ENCODE results near the gene ACSS3. TPM values are rescaled to one million over a fixed set of nuclear protein-coding genes. Genes with fewer than 3 reads are reported as not detected.

The ACSS3 gene
- total and polyA plus RNA-seq, 5 experiments from 2014 or later = not detected

- ATAC-seq (no peak), DNase-seq (no peak)
- Mint-ChIP-seq H3K9me3 (peaks cover 0 to 10% (median 2%) of the 10 kb centered on the region in 9 donors), H3K4me3 (no peak overlapping the region), H3K27ac (no peak overlapping the region), H3K4me1 (no peaks in the 10 kb centered on the region), H3K36me3 (no peaks in the 10 kb centered on the region), H3K27me3 (no peaks in the 10 kb centered on the region)
- POLR2A ChIA-PET = no interaction called here
Measured at GRCh38 chr12:81270385-81270784, 192.5 kb downstream of the ACSS3 start.

GRCh38 chr12:81274637-81275529 is 197.0 kb downstream of the ACSS3 start:
- Mint-ChIP-seq H3K27ac (no peak overlapping the region), H3K27me3 (no peaks in the 10 kb centered on the region), H3K9me3 (peaks cover 0 to 10% (median 0%) of the 10 kb centered on the region in 9 donors), H3K4me3 (no peak overlapping the region), H3K4me1 (no peaks in the 10 kb centered on the region), H3K36me3 (peaks cover 0 to 4% (median 0%) of the 10 kb centered on the region in 3 donors)
- ATAC-seq (no peak), DNase-seq (no peak)
- POLR2A ChIA-PET = no interaction called here

GRCh38 chr12:81284137-81284536 is 206.3 kb downstream of the ACSS3 start:
- H3K27me3 Mint-ChIP-seq = no peaks in the 10 kb centered on the region
- ATAC-seq (no peak), DNase-seq (no peak)
- no peaks in the 10 kb centered on the region for H3K4me1 Mint-ChIP-seq
- no peaks in the 10 kb centered on the region for H3K36me3 Mint-ChIP-seq
- H3K9me3 Mint-ChIP-seq = peaks cover 0 to 9% (median 0%) of the 10 kb centered on the region in 9 donors
- H3K27ac Mint-ChIP-seq = no peak overlapping the region
- no peak overlapping the region for H3K4me3 Mint-ChIP-seq
- POLR2A ChIA-PET = no interaction called here

- H3K4me3 Mint-ChIP-seq = no peak overlapping the region
- POLR2A ChIA-PET = no interaction called here
- no peaks in the 10 kb centered on the region for H3K36me3 Mint-ChIP-seq
- peaks cover 0 to 4% (median 0%) of the 10 kb centered on the region in 9 donors for H3K9me3 Mint-ChIP-seq
- ATAC-seq (no peak), DNase-seq (no peak)
- H3K27me3 Mint-ChIP-seq = no peaks in the 10 kb centered on the region
- no peaks in the 10 kb centered on the region for H3K4me1 Mint-ChIP-seq
- no peak overlapping the region for H3K27ac Mint-ChIP-seq
Measured at GRCh38 chr12:81288651-81289050, 210.8 kb downstream of the ACSS3 start.

DNA sequence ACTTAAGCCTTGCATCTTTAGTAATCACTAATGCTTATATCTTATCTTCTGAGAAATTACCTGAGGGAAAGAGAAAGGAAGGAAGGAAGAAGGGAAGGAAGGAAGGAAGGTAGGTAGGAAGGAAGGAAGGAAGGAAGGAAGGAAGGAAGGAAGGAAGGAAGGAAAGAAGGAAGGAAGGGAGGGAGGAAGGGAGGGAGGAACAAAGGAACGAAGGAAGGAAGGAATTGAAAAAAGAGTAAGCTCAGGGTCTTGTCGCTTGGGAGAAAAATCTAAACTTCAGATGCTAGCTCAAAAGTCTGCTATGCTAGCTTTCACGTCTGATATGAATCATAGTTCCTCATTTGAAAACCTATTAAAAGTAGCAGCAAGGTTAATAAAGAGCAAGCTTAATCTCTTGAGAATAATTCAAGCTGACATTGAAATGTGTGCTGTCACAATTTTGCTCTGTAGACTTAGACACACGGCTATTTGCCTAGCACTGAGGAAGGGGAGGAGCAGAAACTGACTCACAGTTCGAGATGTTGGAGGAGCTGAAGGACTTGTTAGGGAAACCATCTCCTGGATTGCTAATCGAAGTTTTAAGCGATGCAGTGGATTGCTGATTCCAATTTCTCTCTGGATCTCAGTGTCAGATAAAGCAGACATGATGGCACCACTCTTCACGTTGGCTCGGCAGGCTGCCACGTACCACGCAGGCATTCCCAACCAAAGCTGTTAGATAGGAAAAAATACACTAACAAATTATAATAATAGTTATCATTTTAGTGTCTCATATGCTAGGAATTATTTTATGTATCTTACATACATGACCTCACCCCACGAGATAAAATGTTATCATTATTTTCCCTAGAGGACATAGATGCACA is 216.7 kb downstream of the ACSS3 start:
- H3K9me3 Mint-ChIP-seq = peaks cover 0 to 15% (median 0%) of the 10 kb centered on the region in 9 donors
- no peak overlapping the region for H3K4me3 Mint-ChIP-seq
- POLR2A ChIA-PET = no interaction called here
- ATAC-seq (no peak), DNase-seq (no peak)
- no peaks in the 10 kb centered on the region for H3K4me1 Mint-ChIP-seq
- H3K27ac Mint-ChIP-seq = no peak overlapping the region
- no peaks in the 10 kb centered on the region for H3K36me3 Mint-ChIP-seq
- H3K27me3 Mint-ChIP-seq = no peaks in the 10 kb centered on the region

- no peaks in the 10 kb centered on the region for H3K27me3 Mint-ChIP-seq
- peaks cover 0 to 15% (median 0%) of the 10 kb centered on the region in 9 donors for H3K9me3 Mint-ChIP-seq
- H3K27ac Mint-ChIP-seq = no peak overlapping the region
- no peaks in the 10 kb centered on the region for H3K4me1 Mint-ChIP-seq
- no peak for DNase-seq
- no peaks in the 10 kb centered on the region for H3K36me3 Mint-ChIP-seq
- ATAC-seq = no peak
- no peak overlapping the region for H3K4me3 Mint-ChIP-seq
- POLR2A ChIA-PET = no interaction called here
Measured at GRCh38 chr12:81295251-81295650, 217.4 kb downstream of the ACSS3 start.

DNA sequence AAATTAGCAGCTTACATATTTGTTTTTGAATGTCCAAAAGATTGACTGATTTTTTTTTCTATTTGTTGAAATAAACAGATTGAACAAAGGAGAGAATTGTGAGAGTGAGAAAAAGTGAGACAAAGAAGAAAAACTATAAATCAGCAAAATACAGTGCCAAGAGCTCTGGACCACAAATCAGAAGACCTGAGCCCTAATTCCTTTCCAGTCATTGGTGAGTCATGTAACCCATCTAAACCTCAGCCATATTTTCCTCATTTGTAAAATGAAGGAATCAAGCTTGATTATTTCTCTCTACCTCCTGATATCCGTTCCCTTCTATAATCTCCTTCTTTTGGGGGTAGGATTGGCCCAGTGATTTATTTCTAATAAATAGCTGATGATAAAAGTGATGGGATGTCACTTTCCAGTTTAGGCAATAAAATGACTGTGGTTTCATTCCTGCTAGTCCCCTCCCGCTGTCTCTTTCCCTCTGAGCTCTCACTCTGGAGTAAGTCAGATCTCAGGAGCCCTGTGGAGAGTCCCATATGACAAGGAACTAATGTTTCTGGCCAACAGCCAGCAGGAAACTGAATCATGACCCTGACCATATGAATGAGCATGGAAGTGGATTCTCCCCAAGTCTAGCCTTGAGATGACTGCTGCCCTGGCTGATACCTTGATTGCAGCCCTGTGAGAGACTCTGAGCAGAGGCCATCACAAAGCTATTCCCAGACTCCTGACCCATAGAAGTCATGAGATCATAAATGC is 218.9 kb downstream of the ACSS3 start:
- ATAC-seq (no peak), DNase-seq (no peak)
- POLR2A ChIA-PET = no interaction called here
- Mint-ChIP-seq H3K4me3 (no peak overlapping the region), H3K9me3 (peaks cover 0 to 17% (median 1%) of the 10 kb centered on the region in 9 donors), H3K4me1 (no peaks in the 10 kb centered on the region), H3K27ac (no peak overlapping the region), H3K27me3 (no peaks in the 10 kb centered on the region), H3K36me3 (no peaks in the 10 kb centered on the region)

DNA sequence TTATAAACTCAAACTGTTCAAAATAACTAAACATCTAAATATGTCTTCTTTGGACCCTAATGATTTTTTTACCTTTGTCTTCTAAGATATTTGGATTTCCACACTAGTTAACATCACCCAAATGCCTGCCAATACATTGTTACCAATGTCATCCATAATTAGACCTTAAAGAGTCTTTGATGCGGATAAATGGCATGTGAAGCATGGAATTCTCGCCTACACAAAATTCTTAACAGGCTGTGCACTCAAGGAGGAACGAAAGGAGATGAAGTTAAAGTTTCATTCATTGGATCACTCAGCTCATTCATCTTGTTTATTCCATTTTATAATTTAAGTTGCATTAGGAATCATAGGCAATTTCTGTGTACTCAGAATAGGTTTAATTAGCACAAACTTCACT is 219.7 kb downstream of the ACSS3 start:
- no peak overlapping the region for H3K4me3 Mint-ChIP-seq
- no peak overlapping the region for H3K27ac Mint-ChIP-seq
- H3K9me3 Mint-ChIP-seq = peaks cover 0 to 21% (median 2%) of the 10 kb centered on the region in 9 donors
- no peaks in the 10 kb centered on the region for H3K36me3 Mint-ChIP-seq
- no peaks in the 10 kb centered on the region for H3K4me1 Mint-ChIP-seq
- no peak for DNase-seq
- H3K27me3 Mint-ChIP-seq = no peaks in the 10 kb centered on the region
- ATAC-seq = no peak
- POLR2A ChIA-PET = no interaction called here

DNA sequence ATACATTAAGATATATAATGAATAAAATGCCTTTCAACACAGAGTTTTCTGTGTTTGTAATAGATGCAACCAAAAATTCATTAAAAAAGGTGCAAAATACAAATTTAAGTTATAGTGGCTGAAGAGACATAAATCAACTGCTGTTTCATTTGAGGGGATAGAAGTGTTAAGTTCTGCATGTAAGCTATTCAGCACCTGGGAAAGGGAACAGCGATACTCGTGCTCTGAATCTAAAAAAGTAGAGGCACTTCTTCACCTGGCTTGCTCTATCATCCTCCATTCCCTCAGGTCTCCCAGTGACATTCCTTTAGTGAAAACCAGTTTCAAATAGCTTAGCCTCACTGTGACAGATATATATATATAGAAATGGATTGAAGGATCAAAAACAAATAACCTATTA is 222.6 kb downstream of the ACSS3 start:
- POLR2A ChIA-PET = no interaction called here
- Mint-ChIP-seq H3K36me3 (no peaks in the 10 kb centered on the region), H3K27ac (no peak overlapping the region), H3K9me3 (peaks cover 0 to 19% (median 2%) of the 10 kb centered on the region in 9 donors), H3K4me3 (no peak overlapping the region), H3K27me3 (no peaks in the 10 kb centered on the region), H3K4me1 (no peaks in the 10 kb centered on the region)
- DNase-seq = no peak
- no peak for ATAC-seq

DNA sequence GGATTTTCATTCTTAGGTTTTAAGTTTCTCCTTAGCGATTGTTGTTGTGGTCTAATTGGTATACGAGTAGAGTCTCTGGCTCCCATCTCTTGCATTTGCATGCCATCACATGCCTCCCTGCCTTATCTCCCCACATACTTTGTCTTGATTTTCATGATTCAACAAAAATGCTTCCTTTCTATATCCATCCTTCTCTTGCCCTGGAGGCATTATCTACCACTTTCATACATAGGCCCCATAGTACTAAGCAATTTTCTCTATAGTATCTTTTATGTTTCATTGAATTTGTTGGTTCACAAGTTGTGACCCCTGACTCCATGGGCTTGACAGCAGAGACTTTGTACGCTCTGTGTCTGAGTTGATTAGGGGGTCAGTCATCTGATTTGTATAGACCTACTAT is 226.1 kb downstream of the ACSS3 start:
- Mint-ChIP-seq H3K36me3 (no peaks in the 10 kb centered on the region), H3K4me1 (no peaks in the 10 kb centered on the region), H3K9me3 (peaks cover 0 to 19% (median 2%) of the 10 kb centered on the region in 9 donors), H3K27me3 (no peaks in the 10 kb centered on the region), H3K4me3 (no peak overlapping the region), H3K27ac (no peak overlapping the region)
- DNase-seq (no peak), ATAC-seq (no peak)
- POLR2A ChIA-PET = no interaction called here

Data from naive thymus-derived CD8-positive, alpha-beta T cell (primary cell).